Stimulated activated CD4-positive, alpha-beta T cell treated with anti-CD3 and anti-CD28 coated beads, Interleukin-12 subunit alpha, Interleukin-12 subunit beta, amount 100 ng/mL, for 4 hours (primary cell): ENCODE measurements around the gene PDPK1.
A peak's percentile ranks its signal among the peaks of the same experiment; 100 is the strongest.

Source experiments
- DNase-seq: peaks from one replicate; pipeline ENCODE4 v3.0.0-alpha.2; 2020

The PDPK1 gene

GRCh38 chr16:2507665-2508064, 30.2 kb upstream of the PDPK1 start:
- no peak for DNase-seq

GRCh38 chr16:2508722-2509400, 29.0 kb upstream of the PDPK1 start:
- no peak for DNase-seq

- DNase-seq = no peak
These were observed 26.6 kb upstream of the PDPK1 start for GRCh38 chr16:2511128-2511800.

GRCh38 chr16:2511996-2512734, 25.7 kb upstream of the PDPK1 start:
- DNase-seq = no peak

- no peak for DNase-seq
These were observed 25.0 kb upstream of the PDPK1 start for GRCh38 chr16:2512735-2513404.

- peak; percentile 88 for DNase-seq
These were observed 24.2 kb upstream of the PDPK1 start, which contains the start of gene ATP6V0C for GRCh38 chr16:2513405-2514332. Gene ATP6V0C, plus strand, starts transcription at chr16:2513952. Its CDS starts 152 bp downstream, at chr16:2514104.

- peak; percentile 26 for DNase-seq
These were observed 23.3 kb upstream of the PDPK1 start for GRCh38 chr16:2514333-2515179.

- DNase-seq = no peak
These were observed 22.5 kb upstream of the PDPK1 start for GRCh38 chr16:2515180-2515851.

- DNase-seq = no peak
These were observed 21.2 kb upstream of the PDPK1 start for GRCh38 chr16:2516391-2517240.

GRCh38 chr16:2517954-2518605, 19.7 kb upstream of the PDPK1 start:
- DNase-seq = no peak

- DNase-seq = no peak
These were observed 18.8 kb upstream of the PDPK1 start for GRCh38 chr16:2518823-2519710.

GRCh38 chr16:2519711-2520080, 18.1 kb upstream of the PDPK1 start:
- DNase-seq = no peak

GRCh38 chr16:2520097-2520783, 17.6 kb upstream of the PDPK1 start, which contains the start of gene AMDHD2:
Gene AMDHD2, plus strand, starts transcription at chr16:2520371. Its CDS starts 88 bp downstream, at chr16:2520459.
- DNase-seq = peak; percentile 87

GRCh38 chr16:2520784-2521531, 16.9 kb upstream of the PDPK1 start:
- DNase-seq = no peak

- no peak for DNase-seq
These were observed 14.0 kb upstream of the PDPK1 start for GRCh38 chr16:2523801-2524231.

GRCh38 chr16:2524339-2524938, 13.4 kb upstream of the PDPK1 start:
- DNase-seq = no peak
